PC-3 (cell line): ENCODE measurements around the gene TBC1D16.

ENCODE experiments used
- CTCF ChIP-seq: fragments of 300-600 bp; sonication (generic); conservative IDR thresholded peaks from 2 replicates; pipeline ENCODE4 v1.5.1; 2017; ENCODE audit warnings: antibody characterized with exemption, low read depth, mild to moderate bottlenecking, low read length
- EZH2 ChIP-seq: fragments of 300-600 bp; sonication (generic); IDR thresholded peaks from one replicate; pipeline ENCODE4 v1.6.1; 2017; ENCODE audit warnings: antibody characterized with exemption, mild to moderate bottlenecking, low read length; ENCODE audit not compliant: unreplicated experiment

GRCh38 chr17:80000981-80001775 is 34.5 kb downstream of the TBC1D16 start:
- no peak for TF ChIP-seq CTCF
- no peak for TF ChIP-seq EZH2
